Skin epidermis (tissue), 12 donors: Measurements from ENCODE around the gene PDXDC1.
"Not testable (repeated sequence)": the region's sequence is repeated elsewhere in the genome, so short reads cannot be mapped to it uniquely, and the experiment has no call there.

ENCODE experiments used
- H3K27ac ChIP-seq, 21 experiments: fragments of 200-600 bp; sonication (generic) in 11 of 21; one replicate each; pipeline ENCODE4 v1.5.0; 2020; ENCODE audit warnings: mild to moderate bottlenecking in 3 of 21, inconsistent platforms in 2 of 21, moderate library complexity in 2 of 21
- H3K4me3 ChIP-seq, 7 experiments: fragments of 200-600 bp; sonication (generic) in 2 of 7; one replicate each; pipeline ENCODE4 v1.5.0; 2020; ENCODE audit warnings: inconsistent platforms in 2 of 7, mild to moderate bottlenecking in 2 of 7, moderate library complexity in 1 of 7

PDXDC1 gene

GRCh38 chr16:15005357-15006132 lies 30.7 kb downstream of the PDXDC1 start:
- H3K4me3 ChIP-seq, H3K27ac ChIP-seq: not testable (repeated sequence)

DNA sequence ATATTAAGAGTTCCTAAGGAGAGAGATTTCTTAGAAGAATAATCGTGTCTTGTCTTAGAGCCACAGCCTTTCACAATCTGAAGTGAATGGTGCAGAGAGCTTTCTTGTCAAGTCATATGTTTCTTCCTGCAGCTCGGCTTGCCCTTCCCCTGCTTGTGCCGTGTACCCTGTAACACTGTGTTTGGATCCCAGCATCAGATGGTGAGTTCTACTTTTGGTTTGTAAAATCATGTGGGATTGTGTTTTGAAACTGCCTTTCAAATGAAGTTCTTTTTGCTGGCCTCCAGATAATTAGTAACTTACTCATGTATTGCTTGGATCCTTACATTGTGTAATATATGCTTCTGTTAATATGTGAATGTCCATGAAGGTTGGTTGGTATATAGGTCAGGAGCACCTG lies 33.8 kb downstream of the PDXDC1 start:
- peak overlapping the region in 2 of 21 experiments; percentile 30 to 38 for H3K27ac ChIP-seq
- H3K4me3 ChIP-seq, result not testable (repeated sequence)

DNA sequence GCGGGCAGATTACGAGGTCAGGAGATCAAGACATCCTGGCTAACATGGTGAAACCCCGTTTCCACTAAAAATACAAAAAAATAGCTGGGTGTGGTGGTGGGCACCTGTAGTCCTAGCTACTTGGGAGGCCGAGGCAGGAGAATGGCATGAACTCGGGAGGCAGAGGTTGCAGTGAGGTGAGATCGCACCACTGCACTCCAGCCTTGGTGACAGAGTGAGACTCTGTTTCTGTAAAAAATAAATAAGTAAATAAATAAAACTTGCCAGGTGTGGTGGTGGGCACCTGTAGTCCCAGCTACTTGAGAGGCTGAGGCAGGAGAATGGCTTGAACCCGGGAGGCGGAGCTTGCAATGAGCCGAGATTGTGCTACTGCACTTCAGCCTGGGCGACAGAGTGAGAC lies 38.1 kb downstream of the PDXDC1 start:
- H3K4me3 ChIP-seq, result not testable (repeated sequence)
- peak overlapping the region in 2 of 21 experiments; percentile 22 to 30 for H3K27ac ChIP-seq

GRCh38 chr16:15015671-15016070 lies 40.8 kb downstream of the PDXDC1 start:
- peak overlapping the region in 11 of 21 experiments; percentile 25 to 85 (median 62) for H3K27ac ChIP-seq

DNA sequence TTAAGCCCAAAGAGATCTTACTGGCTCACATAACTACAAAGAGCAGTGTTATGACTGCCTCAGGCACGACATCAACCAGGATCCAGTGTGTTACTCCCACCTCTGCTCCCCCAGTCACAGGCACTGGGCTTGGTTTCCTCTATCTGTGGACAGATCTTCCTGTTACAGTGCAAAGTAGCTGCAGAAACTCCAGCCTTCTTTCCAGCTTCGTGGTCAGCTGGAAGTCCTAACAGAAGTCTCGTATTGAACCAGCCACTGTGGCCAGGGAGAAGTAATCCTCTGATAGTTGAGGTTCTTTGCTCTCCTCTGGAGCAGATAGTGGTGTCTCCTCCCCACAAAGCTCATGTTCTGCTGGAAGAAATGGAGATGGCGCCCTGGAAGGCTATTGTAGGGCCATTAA lies 41.5 kb downstream of the PDXDC1 start:
- peak overlapping the region in 15 of 21 experiments; percentile 14 to 84 (median 56) for H3K27ac ChIP-seq
- H3K4me3 ChIP-seq, result not testable (repeated sequence)

More at GRCh38 chr16:15015671-15016070, 40.8 kb downstream of the PDXDC1 start:
- H3K4me3 ChIP-seq, result not testable (repeated sequence)

GRCh38 chr16:15016951-15017580 lies 42.2 kb downstream of the PDXDC1 start:
- not testable (repeated sequence) for H3K4me3 ChIP-seq
- H3K27ac ChIP-seq, result peak overlapping the region in 9 of 21 experiments; percentile 18 to 84 (median 58)

GRCh38 chr16:15021429-15021828 lies 46.6 kb downstream of the PDXDC1 start:
- not testable (repeated sequence) for H3K4me3 ChIP-seq
- peak overlapping the region in 2 of 21 experiments; percentile 6 to 9 for H3K27ac ChIP-seq

DNA sequence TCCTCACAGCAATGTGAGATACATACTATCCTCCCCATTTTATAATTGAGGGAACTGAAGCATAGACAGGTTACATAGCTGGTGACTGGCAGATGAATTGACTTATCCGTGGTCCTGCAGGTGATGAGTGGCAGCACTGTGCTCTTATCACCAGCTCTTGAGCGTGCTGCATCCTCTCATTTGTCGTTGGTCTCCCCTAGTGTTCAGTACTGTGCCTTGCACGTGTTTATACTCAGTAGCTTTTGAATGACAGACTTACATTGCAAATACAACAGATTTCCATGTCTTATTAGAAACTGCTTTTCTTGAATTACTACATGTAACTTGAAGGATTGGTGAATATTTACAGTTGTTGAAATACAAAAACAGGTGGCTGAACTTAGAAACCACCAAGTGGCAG lies 47.4 kb downstream of the PDXDC1 start:
- H3K27ac ChIP-seq, result peak overlapping the region in 1 of 21 experiments; percentile 9
- H3K4me3 ChIP-seq, result not testable (repeated sequence)

DNA sequence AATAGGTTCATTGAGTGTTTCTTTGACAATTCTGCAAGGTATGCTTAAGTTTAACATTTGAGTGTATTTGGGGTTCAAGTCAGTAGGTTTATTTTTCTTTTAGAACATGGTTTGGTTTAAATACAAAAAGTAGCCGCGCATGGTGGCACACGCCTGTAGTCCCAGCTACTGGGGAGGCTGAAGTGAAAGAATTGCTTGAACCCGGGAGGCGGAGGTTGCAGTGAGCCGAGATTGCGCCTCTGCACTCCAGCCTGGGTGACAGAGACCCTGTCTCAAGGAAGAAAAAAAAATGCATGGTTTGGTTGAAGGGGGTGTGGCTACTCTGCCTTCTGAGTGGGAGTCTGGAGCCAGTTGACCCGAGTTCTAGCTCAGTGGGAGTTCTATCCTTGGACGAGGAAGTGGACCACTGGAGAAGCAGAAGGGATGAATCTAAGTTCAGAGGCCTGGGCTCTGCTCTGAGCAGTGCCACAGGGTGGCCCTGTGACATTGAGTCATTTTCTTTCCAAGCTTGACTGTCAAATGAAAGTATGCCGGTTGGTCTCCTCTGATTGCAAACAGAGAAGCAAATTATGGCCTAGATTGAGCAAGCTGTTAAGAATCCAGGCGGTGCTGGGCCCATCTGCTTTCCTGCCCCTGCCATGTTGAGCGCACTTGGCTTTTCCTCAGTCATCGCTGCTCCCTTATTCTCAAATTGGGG lies 48.7 kb downstream of the PDXDC1 start:
- H3K27ac ChIP-seq, result peak overlapping the region in 4 of 21 experiments; percentile 7 to 63 (median 32)
- not testable (repeated sequence) for H3K4me3 ChIP-seq

DNA sequence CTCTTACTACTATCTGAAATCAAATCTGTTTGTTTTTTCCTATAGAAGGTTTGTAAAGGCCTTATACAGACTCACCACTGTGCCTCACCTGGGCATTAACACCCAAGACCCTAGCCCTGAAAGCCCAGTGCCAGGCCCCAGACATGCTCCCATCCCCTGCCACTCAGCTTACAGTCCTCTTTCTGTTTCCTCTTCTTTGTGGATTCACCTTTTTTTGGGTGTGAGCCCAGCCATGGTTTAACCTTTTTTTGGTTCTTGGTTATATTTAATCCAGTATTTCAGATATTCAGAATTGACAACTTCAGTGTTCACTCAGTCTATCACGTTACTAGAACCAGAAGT lies 50.0 kb downstream of the PDXDC1 start:
- not testable (repeated sequence) for H3K4me3 ChIP-seq
- peak overlapping the region in 12 of 21 experiments; percentile 4 to 65 (median 26) for H3K27ac ChIP-seq

DNA sequence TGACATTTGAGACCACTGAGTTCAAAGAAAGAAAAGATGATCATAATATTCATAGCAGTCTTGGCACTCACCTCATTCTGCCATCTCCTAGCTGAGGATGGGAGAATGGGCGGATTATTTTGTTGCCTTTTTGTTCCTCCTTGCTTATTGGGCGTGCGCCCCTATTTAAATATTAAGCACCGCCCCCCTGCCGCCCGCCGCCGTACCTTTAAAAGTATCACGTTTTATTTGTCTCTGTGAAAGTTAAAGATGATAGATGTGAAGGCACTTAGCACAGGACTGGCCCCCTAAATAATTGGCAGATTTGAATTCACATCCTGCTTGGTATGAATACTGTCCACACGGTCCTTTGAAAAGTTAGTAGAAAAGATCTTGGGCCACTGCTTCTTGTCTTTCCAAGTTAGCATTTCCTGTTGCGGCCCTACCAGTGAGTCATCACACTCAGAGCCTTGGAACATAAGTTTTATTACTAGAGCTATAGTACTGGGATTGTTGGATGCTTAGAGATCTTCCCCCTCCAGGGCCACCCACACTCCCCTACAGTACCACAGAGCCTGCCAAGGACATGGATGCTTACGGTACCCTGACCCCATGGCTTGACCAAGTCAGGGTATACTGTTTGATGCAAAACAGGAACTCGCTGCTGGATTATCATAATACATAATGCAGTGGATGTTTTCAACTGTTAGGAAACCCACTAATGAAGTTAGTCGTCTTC lies 50.6 kb downstream of the PDXDC1 start:
- peak overlapping the region in 8 of 21 experiments; percentile 4 to 65 (median 39) for H3K27ac ChIP-seq
- not testable (repeated sequence) for H3K4me3 ChIP-seq

- not testable (repeated sequence) for H3K4me3 ChIP-seq, H3K27ac ChIP-seq
These were observed 52.2 kb downstream of the PDXDC1 start for GRCh38 chr16:15027051-15027450.

DNA sequence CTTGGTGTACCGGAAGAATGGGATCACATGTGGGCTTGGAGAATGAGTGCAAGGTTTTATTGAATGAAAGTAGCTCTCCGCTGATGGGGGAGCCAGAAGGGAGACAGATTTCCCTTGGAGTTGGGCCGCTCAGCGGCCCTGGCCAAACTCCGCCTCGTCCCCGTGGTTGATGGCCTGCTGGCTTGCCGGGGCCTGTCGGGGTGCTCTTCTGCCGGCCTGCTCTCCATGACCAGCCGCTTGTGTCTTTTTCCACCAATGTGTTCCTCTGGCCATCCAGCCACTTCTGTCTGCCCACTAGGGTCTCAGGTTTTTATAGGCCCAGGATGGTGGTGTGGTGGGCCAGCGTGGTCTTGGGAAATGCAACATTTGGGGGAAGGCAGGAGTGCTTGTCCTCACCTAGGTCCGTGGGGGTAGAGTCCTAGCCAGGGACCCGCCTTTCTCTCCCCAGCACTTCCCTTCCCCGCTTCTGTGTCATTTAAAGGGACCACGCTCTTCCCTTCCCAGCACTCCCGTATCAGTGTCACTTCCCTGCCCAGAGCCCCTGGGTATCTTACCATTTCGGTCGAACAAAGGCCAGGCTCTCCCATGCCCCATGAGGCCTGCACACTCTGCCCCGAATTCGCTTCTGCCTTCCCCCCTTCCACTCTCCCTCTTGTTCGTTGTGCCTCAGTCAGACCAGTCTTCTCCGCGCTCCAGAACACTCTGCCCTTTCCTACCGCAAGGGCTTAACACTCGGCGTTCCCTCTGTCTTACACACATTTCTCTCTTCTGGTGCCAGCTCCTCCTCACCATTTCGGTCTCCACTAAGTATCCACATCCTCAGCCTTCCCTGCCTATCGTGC lies 52.9 kb downstream of the PDXDC1 start:
- peak overlapping the region in 4 of 21 experiments; percentile 4 to 29 (median 10) for H3K27ac ChIP-seq
- not testable (repeated sequence) for H3K4me3 ChIP-seq

DNA sequence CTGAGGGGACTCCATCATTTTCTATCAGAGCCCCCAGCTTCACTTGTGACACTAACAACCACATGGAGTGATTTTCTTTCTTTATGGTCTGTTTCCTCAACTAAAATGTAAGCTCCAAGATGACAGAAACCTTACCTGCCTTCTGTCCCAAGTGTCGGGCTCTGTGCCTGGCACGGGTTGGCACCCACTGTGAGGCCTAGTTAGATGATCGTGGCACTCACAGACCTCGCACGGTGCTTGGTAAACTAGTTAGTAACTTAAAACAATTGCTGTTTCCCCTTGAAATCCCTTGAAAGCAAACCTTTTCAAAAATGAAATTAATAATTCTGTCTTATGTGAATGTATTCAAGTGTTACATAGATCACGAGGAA lies 53.5 kb downstream of the PDXDC1 start:
- H3K4me3 ChIP-seq, result not testable (repeated sequence)
- peak overlapping the region in 3 of 21 experiments; percentile 2 to 13 (median 4) for H3K27ac ChIP-seq

- H3K4me3 ChIP-seq, result not testable (repeated sequence)
- peak overlapping the region in 4 of 21 experiments; percentile 2 to 61 (median 20) for H3K27ac ChIP-seq
These were observed 54.2 kb downstream of the PDXDC1 start for GRCh38 chr16:15028801-15029698.

- H3K4me3 ChIP-seq, result not testable (repeated sequence)
- H3K27ac ChIP-seq, result peak overlapping the region in 2 of 21 experiments; percentile 28 to 51
These were observed 54.9 kb downstream of the PDXDC1 start for GRCh38 chr16:15029749-15030148.

- Histone ChIP-seq H3K4me3 (no peak overlapping the region), H3K27ac (peak overlapping the region in 1 of 21 experiments; percentile 8)
These were observed 56.4 kb downstream of the PDXDC1 start for GRCh38 chr16:15031179-15031578.

DNA sequence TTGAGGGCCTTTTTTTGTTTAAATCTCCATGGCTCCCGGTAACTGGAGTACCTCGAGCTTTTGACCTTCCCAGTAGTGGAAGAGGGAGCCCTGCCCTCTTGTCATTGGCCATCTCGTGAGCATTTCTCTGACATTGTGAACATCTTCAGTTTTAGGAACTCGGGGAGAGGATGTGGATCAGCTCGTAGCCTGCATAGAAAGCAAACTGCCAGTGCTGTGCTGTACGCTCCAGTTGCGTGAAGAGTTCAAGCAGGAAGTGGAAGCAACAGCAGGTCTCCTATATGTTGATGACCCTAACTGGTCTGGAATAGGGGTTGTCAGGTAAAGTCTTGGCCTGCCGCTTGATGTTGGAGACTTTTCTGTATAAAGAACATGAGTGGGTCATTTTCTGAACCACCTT lies 56.8 kb downstream of the PDXDC1 start:
- Histone ChIP-seq H3K4me3 (no peak overlapping the region), H3K27ac (peak overlapping the region in 1 of 21 experiments; percentile 8)
